Smooth muscle cell (in vitro differentiated cells): ENCODE data around the gene CBX2. TPM values are rescaled to one million over a fixed set of nuclear protein-coding genes. Genes with fewer than 3 reads are reported as not detected.

Experiments
- DNase-seq: peaks from one replicate; lab custom pipeline; 2025; ENCODE audit not compliant: unreplicated experiment; lab: John Stamatoyannopoulos, UW
- H2AFZ ChIP-seq: fragments of 200-600 bp; sonication (generic); 2 replicates; pipeline ENCODE4 v1.6.0; 2016; ENCODE audit warnings: antibody characterized with exemption, low read depth, mild to moderate bottlenecking
- H3F3A ChIP-seq: fragments of 200-600 bp; sonication (generic); 2 replicates; pipeline ENCODE4 v1.6.0; 2017; ENCODE audit warnings: antibody characterized with exemption, low read depth
- H3K27ac ChIP-seq: fragments of 200-600 bp; sonication (generic); 2 replicates; pipeline ENCODE4 v1.5.1; 2016; ENCODE audit warnings: low read depth, mild to moderate bottlenecking
- H3K27me3 ChIP-seq: fragments of 200-600 bp; sonication (generic); 2 replicates; pipeline ENCODE4 v1.6.1; 2016; ENCODE audit warnings: low read depth, mild to moderate bottlenecking
- H3K36me3 ChIP-seq: fragments of 200-600 bp; sonication (generic); 2 replicates; pipeline ENCODE4 v1.5.1; 2016; ENCODE audit warnings: low read depth
- H3K4me1 ChIP-seq: fragments of 200-600 bp; sonication (generic); 2 replicates; pipeline ENCODE4 v1.5.1; 2016; ENCODE audit warnings: low read depth
- H3K4me2 ChIP-seq: fragments of 200-600 bp; sonication (generic); 2 replicates; pipeline ENCODE4 v1.6.0; 2016; ENCODE audit warnings: mild to moderate bottlenecking
- H3K4me3 ChIP-seq: fragments of 200-600 bp; sonication (generic); 2 replicates; pipeline ENCODE4 v1.5.1; 2016; ENCODE audit warnings: mild to moderate bottlenecking
- H3K79me2 ChIP-seq: fragments of 200-600 bp; sonication (generic); 2 replicates; pipeline ENCODE4 v1.6.0; 2016; ENCODE audit warnings: low read depth, mild to moderate bottlenecking
- H3K9ac ChIP-seq: fragments of 200-600 bp; sonication (generic); 2 replicates; pipeline ENCODE4 v1.6.0; 2016; ENCODE audit warnings: low read depth
- H3K9me3 ChIP-seq: fragments of 200-600 bp; sonication (generic); replicated peaks from 2 replicates; pipeline ENCODE4 v1.5.1; 2016; ENCODE audit warnings: low read depth
- H4K20me1 ChIP-seq: fragments of 200-600 bp; sonication (generic); 2 replicates; pipeline ENCODE4 v1.6.0; 2016; ENCODE audit warnings: low read depth
- CTCF ChIP-seq: fragments of 200-600 bp; sonication (generic); IDR thresholded peaks from 2 replicates; pipeline ENCODE4 v1.5.1; 2017; ENCODE audit warnings: borderline replicate concordance, mild to moderate bottlenecking, antibody characterized with exemption; ENCODE audit not compliant: insufficient read depth, poor library complexity, severe bottlenecking
- WGBS: methylation state at CpG from one replicate; pipeline ENCODE4 v1.1.7; 2016; ENCODE audit warnings: low lambda C conversion rate; 5-methylcytosine and 5-hydroxymethylcytosine counted together
- polyA plus RNA-seq: library from polyadenylated mRNA; unstranded; fragments of >200 nt; fragmentation: Nextera tagmentation; extraction: Ambion mirVana; gene quantifications from 2 replicates; pipeline ENCODE4 v1.2.1, GENCODE V29; 2016
- total RNA-seq: library from RNA; depleted of rRNA; stranded (reverse); fragments of >200 nt; gene quantifications from 2 replicates; pipeline ENCODE4 v1.2.3, GENCODE V29; 2014

Gene CBX2
- total and polyA plus RNA-seq, 2 experiments from 2014 or later, result 4.0 to 10.1 TPM

GRCh38 chr17:79834565-79835469 lies 56.9 kb downstream of the CBX2 start:
- Histone ChIP-seq H3F3A (peaks cover 10% of the 10 kb centered on the region), H3K27me3 (peaks cover 5% of the 10 kb centered on the region), H3K79me2 (peaks cover 26% of the 10 kb centered on the region), H3K36me3 (no peaks in the 10 kb centered on the region), H3K27ac (no peak overlapping the region), H3K4me3 (no peak overlapping the region), H3K4me1 (peaks cover 51% of the 10 kb centered on the region), H2AFZ (no peak overlapping the region), H3K9ac (no peak overlapping the region), H4K20me1 (peaks cover 64% of the 10 kb centered on the region), H3K9me3 (no peaks in the 10 kb centered on the region), H3K4me2 (no peak overlapping the region)
- TF ChIP-seq CTCF, result peak; percentile 90
- peak; percentile 11 for DNase-seq
- 52% methylated on average over 53 of the region's 61 CpGs for WGBS

- Histone ChIP-seq H3F3A (peaks cover 8% of the 10 kb centered on the region), H3K36me3 (no peaks in the 10 kb centered on the region), H4K20me1 (peaks cover 64% of the 10 kb centered on the region), H3K27me3 (peaks cover 11% of the 10 kb centered on the region), H3K9me3 (no peaks in the 10 kb centered on the region), H3K4me2 (peak overlapping the region; percentile 97), H3K4me3 (no peak overlapping the region), H3K4me1 (peaks cover 51% of the 10 kb centered on the region), H3K27ac (no peak overlapping the region), H3K79me2 (peaks cover 26% of the 10 kb centered on the region), H3K9ac (no peak overlapping the region), H2AFZ (no peak overlapping the region)
- TF ChIP-seq CTCF, result no peak
- 55% methylated on average over 10 of the region's 13 CpGs for WGBS
- no peak for DNase-seq
Measured at GRCh38 chr17:79835470-79835899, 57.5 kb downstream of the CBX2 start.

- H3K4me1 ChIP-seq, result peaks cover 51% of the 10 kb centered on the region
Measured at GRCh38 chr17:79835953-79836509, 58.1 kb downstream of the CBX2 start.

More at GRCh38 chr17:79835953-79836509, 58.1 kb downstream of the CBX2 start:
- Histone ChIP-seq H3F3A (peaks cover 3% of the 10 kb centered on the region), H3K9me3 (no peaks in the 10 kb centered on the region), H3K79me2 (peaks cover 26% of the 10 kb centered on the region), H3K9ac (no peak overlapping the region), H3K4me3 (peak overlapping the region; percentile 66), H4K20me1 (peaks cover 64% of the 10 kb centered on the region), H2AFZ (no peak overlapping the region), H3K36me3 (no peaks in the 10 kb centered on the region), H3K4me2 (peak overlapping the region; percentile 97), H3K27ac (no peak overlapping the region), H3K27me3 (peaks cover 17% of the 10 kb centered on the region)
- 21% methylated on average over 24 of the region's 24 CpGs for WGBS
- DNase-seq, result no peak
- TF ChIP-seq CTCF, result no peak
